ENCODE results near the gene COMMD1. TPM values are rescaled to one million over a fixed set of nuclear protein-coding genes. Genes with fewer than 3 reads are reported as not detected.
"Not testable (repeated sequence)": the region's sequence is repeated elsewhere in the genome, so short reads cannot be mapped to it uniquely, and the experiment has no call there.

Gene COMMD1
- total RNA-seq, 1 experiment from 2014 or later: 24.7 TPM

GRCh38 chr2:62001431-62001830 is 96.0 kb downstream of the COMMD1 start:
- Mint-ChIP-seq H3K4me3 (no peak overlapping the region), H3K27ac (no peak overlapping the region), H3K36me3 (peaks cover 2% of the 10 kb centered on the region; the same call in 1 of the 2 replicates), H3K27me3 (ENCODE audit: low read depth) (no peaks in the 10 kb centered on the region), H3K9me3 (no peaks in the 10 kb centered on the region), H3K4me1 (no peaks in the 10 kb centered on the region)
- ChIA-PET CTCF (interaction anchor here (0.8 to 1.8 kb wide), 5 partner anchors 12 to 442 kb away, joined by 3 to 5 read pairs (median 3); no protein-coding TSS in a partner anchor), POLR2A (no interaction called here)
- TF ChIP-seq NFYB (CRISPR knock-in tag; conservative IDR thresholded peaks at IDR 0.05; ENCODE audit: low read depth) (no peak), GTF2I (CRISPR knock-in tag; conservative IDR thresholded peaks at IDR 0.05) (no peak), PRRX2 (CRISPR knock-in tag; IDR thresholded peaks at IDR 0.05) (no peak), MLX (CRISPR knock-in tag; IDR thresholded peaks at IDR 0.05) (no peak), HMGA2 (CRISPR knock-in tag; IDR thresholded peaks at IDR 0.05) (no peak), E2F4 (CRISPR knock-in tag; IDR thresholded peaks at IDR 0.05; ENCODE audit: borderline replicate concordance, low read depth) (no peak), KAT7 (CRISPR knock-in tag; IDR thresholded peaks at IDR 0.05; ENCODE audit: borderline replicate concordance) (no peak), RORB (CRISPR knock-in tag; IDR thresholded peaks at IDR 0.05) (no peak)
- no peak for DNase-seq (ENCODE audit: low spot score)
- ATAC-seq: no peak

- H3K4me1 Mint-ChIP-seq; H3K27me3 Mint-ChIP-seq (ENCODE audit: low read depth); CTCF ChIA-PET; H3K4me3 Mint-ChIP-seq; H3K36me3 Mint-ChIP-seq; ATAC-seq; H3K27ac Mint-ChIP-seq; POLR2A ChIA-PET; H3K9me3 Mint-ChIP-seq; DNase-seq (ENCODE audit: low spot score): not testable (repeated sequence)
These were observed 99.0 kb downstream of the COMMD1 start for GRCh38 chr2:62004428-62004827.

GRCh38 chr2:62007555-62007954 is 102.1 kb downstream of the COMMD1 start:
- ATAC-seq (no peak), DNase-seq (ENCODE audit: low spot score) (no peak)
- TF ChIP-seq NFE2L1 (CRISPR knock-in tag; IDR thresholded peaks at IDR 0.05) (no peak), SMAD4 (CRISPR knock-in tag; IDR thresholded peaks at IDR 0.05) (no peak), ZNF138 (CRISPR knock-in tag; conservative IDR thresholded peaks at IDR 0.05) (no peak), ZMAT4 (CRISPR knock-in tag; IDR thresholded peaks at IDR 0.05) (no peak), ARID4B (CRISPR knock-in tag; IDR thresholded peaks at IDR 0.05; ENCODE audit: borderline replicate concordance) (no peak), AFF4 (CRISPR knock-in tag; IDR thresholded peaks at IDR 0.05; ENCODE audit: borderline replicate concordance) (no peak), ATF2 (CRISPR knock-in tag; IDR thresholded peaks at IDR 0.05; ENCODE audit: borderline replicate concordance, low read depth) (no peak), ZNF121 (CRISPR knock-in tag; IDR thresholded peaks at IDR 0.05) (no peak), MYBL2 (CRISPR knock-in tag; IDR thresholded peaks at IDR 0.05) (no peak), RORB (CRISPR knock-in tag; IDR thresholded peaks at IDR 0.05) (no peak), FOXK1 (CRISPR knock-in tag; IDR thresholded peaks at IDR 0.05) (no peak), ELF4 (CRISPR knock-in tag; IDR thresholded peaks at IDR 0.05; ENCODE audit: low read depth) (no peak), ZNF317 (CRISPR knock-in tag; IDR thresholded peaks at IDR 0.05; ENCODE audit: borderline replicate concordance, low read depth) (no peak), JUN (CRISPR knock-in tag; IDR thresholded peaks at IDR 0.05) (no peak)
- no peak overlapping the region for H3K27ac Mint-ChIP-seq
- H3K4me3 Mint-ChIP-seq: no peak overlapping the region
- peaks cover 9% of the 10 kb centered on the region for H3K4me1 Mint-ChIP-seq
- peaks cover 2% of the 10 kb centered on the region; the same call in 1 of the 2 replicates for H3K36me3 Mint-ChIP-seq
- ChIA-PET POLR2A (no interaction called here), CTCF (no interaction called here)
- no peaks in the 10 kb centered on the region for H3K27me3 Mint-ChIP-seq (ENCODE audit: low read depth)
- H3K9me3 Mint-ChIP-seq: no peaks in the 10 kb centered on the region

All from WTC11 (cell line).